ENCODE data around the gene DOK3.

DNA sequence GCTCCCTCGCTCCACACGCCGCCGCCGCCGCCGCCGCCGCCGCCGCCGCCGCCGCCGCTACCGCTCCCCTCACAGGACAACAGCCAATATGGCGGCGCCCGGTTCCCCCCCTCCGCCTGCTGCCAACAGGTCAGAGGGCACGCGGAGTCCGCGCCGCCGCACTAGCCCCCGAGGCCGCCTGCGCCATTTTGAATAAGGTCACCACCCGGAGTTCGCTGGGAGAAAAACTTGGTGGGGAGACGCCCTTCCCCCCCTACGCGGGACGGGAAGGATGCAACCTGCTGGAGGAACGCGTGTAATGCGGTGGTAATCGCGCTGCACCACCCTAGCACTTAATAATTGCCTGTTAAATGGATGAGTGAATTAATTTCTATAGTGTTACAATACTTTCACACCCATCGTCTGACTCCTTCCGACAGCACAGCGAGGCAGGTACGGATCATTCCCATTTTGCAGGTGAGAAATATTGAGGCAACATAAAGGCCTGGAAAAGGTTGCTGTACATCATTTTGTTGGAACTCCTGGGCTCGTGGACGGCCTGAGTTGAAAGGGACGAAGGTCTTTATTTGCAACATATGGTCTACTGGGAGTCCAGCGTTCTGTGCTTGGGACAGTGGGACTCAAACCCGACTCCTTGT, 45.0 kb upstream of the DOK3 start, which contains the start of gene FAM193B:
- TF ChIP-seq POLR2AphosphoS5 (IDR thresholded peaks at IDR 0.05): peak in 2 of 3 donors; percentile 42 to 83
- TF ChIP-seq, protein P1, sequence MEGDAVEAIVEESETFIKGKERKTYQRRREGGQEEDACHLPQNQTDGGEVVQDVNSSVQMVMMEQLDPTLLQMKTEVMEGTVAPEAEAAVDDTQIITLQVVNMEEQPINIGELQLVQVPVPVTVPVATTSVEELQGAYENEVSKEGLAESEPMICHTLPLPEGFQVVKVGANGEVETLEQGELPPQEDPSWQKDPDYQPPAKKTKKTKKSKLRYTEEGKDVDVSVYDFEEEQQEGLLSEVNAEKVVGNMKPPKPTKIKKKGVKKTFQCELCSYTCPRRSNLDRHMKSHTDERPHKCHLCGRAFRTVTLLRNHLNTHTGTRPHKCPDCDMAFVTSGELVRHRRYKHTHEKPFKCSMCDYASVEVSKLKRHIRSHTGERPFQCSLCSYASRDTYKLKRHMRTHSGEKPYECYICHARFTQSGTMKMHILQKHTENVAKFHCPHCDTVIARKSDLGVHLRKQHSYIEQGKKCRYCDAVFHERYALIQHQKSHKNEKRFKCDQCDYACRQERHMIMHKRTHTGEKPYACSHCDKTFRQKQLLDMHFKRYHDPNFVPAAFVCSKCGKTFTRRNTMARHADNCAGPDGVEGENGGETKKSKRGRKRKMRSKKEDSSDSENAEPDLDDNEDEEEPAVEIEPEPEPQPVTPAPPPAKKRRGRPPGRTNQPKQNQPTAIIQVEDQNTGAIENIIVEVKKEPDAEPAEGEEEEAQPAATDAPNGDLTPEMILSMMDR (IDR thresholded peaks at IDR 0.05): peak in 1 of 2 donors; percentile 36
- no peak for TF ChIP-seq POLR2A (IDR thresholded peaks at IDR 0.05)

All from suprapubic skin (tissue), 4 donors.